ENCODE data around the gene ARVCF.

DNA sequence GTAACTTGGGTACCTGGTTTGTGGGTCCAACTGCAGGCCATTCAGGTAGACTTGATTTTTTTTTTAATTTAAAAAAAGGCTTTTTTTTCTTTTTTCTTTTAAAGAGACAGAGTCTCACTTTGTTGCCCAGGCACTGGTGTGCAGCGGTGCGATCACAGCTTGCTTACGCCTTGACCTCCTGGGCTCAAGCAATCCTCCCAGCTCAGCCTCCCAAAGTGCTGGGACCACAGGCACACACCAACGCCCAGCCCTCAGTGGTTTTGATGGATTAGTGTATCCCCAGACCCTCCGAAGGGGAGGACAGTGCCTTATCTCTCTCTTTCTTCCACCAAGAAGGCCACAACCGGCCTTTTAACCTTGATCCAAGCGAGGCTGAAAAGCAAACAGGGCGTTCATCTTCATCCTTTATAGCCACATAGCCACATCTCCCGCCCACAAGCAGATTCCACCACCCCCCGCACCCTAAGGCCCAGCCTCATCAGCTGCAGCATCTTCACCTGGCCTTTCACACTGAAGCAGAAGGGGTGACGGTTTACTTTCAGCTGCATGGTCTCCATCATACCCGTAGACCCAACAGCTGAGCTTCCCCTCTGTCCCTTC, 92.6 kb downstream of the ARVCF start:
- TF ChIP-seq, protein P1, sequence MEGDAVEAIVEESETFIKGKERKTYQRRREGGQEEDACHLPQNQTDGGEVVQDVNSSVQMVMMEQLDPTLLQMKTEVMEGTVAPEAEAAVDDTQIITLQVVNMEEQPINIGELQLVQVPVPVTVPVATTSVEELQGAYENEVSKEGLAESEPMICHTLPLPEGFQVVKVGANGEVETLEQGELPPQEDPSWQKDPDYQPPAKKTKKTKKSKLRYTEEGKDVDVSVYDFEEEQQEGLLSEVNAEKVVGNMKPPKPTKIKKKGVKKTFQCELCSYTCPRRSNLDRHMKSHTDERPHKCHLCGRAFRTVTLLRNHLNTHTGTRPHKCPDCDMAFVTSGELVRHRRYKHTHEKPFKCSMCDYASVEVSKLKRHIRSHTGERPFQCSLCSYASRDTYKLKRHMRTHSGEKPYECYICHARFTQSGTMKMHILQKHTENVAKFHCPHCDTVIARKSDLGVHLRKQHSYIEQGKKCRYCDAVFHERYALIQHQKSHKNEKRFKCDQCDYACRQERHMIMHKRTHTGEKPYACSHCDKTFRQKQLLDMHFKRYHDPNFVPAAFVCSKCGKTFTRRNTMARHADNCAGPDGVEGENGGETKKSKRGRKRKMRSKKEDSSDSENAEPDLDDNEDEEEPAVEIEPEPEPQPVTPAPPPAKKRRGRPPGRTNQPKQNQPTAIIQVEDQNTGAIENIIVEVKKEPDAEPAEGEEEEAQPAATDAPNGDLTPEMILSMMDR (IDR thresholded peaks at IDR 0.05; ENCODE audit: poor library complexity, severe bottlenecking): no peak
- TF ChIP-seq POLR2AphosphoS5 (IDR thresholded peaks at IDR 0.05): no peak
- TF ChIP-seq EP300 (conservative IDR thresholded peaks at IDR 0.05; ENCODE audit: poor library complexity, severe bottlenecking): no peak

Measured in neural cell (in vitro differentiated cells).